GM12878 (cell line): ENCODE results near the gene ARMC2. TPM values are rescaled to one million over a fixed set of nuclear protein-coding genes. Genes with fewer than 3 reads are reported as not detected.

Experiments
- ATAC-seq: fragments of 200-7000 bp; cut with Tn5 transposase; 3 replicates; pipeline ENCODE4 v1.9.1; 2020; ENCODE audit warnings: mild to moderate bottlenecking, moderate library complexity
- BruUV-seq: library from RNA; stranded (reverse); fragments of 400-500 nt; replicated peaks from 2 replicates; lab custom pipeline; 2021; lab: Mats Ljungman, UMichigan
- CTCF ChIA-PET: fragments of 300-600 bp; sonication (Branson Sonifier 250); formaldehyde crosslinking; extraction: SDS; loops from one replicate; lab custom pipeline; 2021; ENCODE audit warnings: inconsistent platforms; lab: Yijun Ruan, JAX
- POLR2A ChIA-PET: fragments of 350-600 bp; formaldehyde crosslinking; extraction: SDS; loops from one replicate; lab custom pipeline; 2021; ENCODE audit warnings: inconsistent platforms; lab: Charles Lee
- RAD21 ChIA-PET: fragments of 300-600 bp; sonication (Branson Sonifier 250); formaldehyde crosslinking; loops from one replicate; lab custom pipeline; 2023; ENCODE audit warnings: antibody characterized with exemption; ENCODE audit not compliant: unreplicated experiment; lab: Charles Lee
- SMC1A ChIA-PET: fragments of 300-600 bp; sonication (Branson Sonifier 250); formaldehyde crosslinking; loops from one replicate; lab custom pipeline; 2023; ENCODE audit not compliant: unreplicated experiment, uncharacterized antibody; lab: Charles Lee
- DNase-seq: peaks from one replicate; pipeline ENCODE4 v3.0.0-alpha.2; 2011; ENCODE audit warnings: low read depth, low spot score
- FAIRE-seq: peaks from 3 replicates; lab custom pipeline; 2011; peaks lifted over from hg19 to GRCh38; lab: Jason Lieb, UNC
- H2AFZ ChIP-seq: 2 replicates; pipeline ENCODE4 v1.6.0; 2011; ENCODE audit warnings: low read depth, low read length, control low read depth; ENCODE audit not compliant: control insufficient read depth
- H3K27ac ChIP-seq: 2 replicates; pipeline ENCODE4 v1.5.1; 2011; ENCODE audit warnings: control low read depth; ENCODE audit not compliant: control insufficient read depth, insufficient read depth
- H3K27me3 ChIP-seq, 2 experiments: replicated peaks in 1 of 2; 2 replicates each; pipeline versions ENCODE4 v1.6.0 to v1.6.1; 2011; ENCODE audit warnings: low read length in 1 of 2; ENCODE audit not compliant: control insufficient read depth in 2 of 2, insufficient read depth in 2 of 2
- H3K36me3 ChIP-seq, 2 experiments: 2 replicates each; pipeline ENCODE4 v1.5.1; 2011; ENCODE audit warnings: low read length in 1 of 2; ENCODE audit not compliant: control insufficient read depth in 2 of 2, insufficient read depth in 2 of 2
- H3K4me1 ChIP-seq: 2 replicates; pipeline ENCODE4 v1.6.1; 2011; ENCODE audit warnings: mild to moderate bottlenecking, low read length, moderate library complexity, mixed read lengths; ENCODE audit not compliant: control insufficient read depth, insufficient read depth
- H3K4me2 ChIP-seq: 2 replicates; pipeline ENCODE4 v1.6.0; 2011; ENCODE audit warnings: control low read depth; ENCODE audit not compliant: control insufficient read depth, insufficient read depth
- H3K4me3 ChIP-seq: fragments of 200-600 bp; sonication (generic); 2 replicates; pipeline ENCODE4 v1.5.1; 2016
- H3K79me2 ChIP-seq: 2 replicates; pipeline ENCODE4 v1.6.0; 2011; ENCODE audit warnings: low read length; ENCODE audit not compliant: control insufficient read depth, insufficient read depth
- H3K9ac ChIP-seq: 2 replicates; pipeline ENCODE4 v1.8.0; 2011; ENCODE audit warnings: low read length, control low read depth, mixed read lengths; ENCODE audit not compliant: control insufficient read depth, insufficient read depth
- H3K9me3 ChIP-seq: replicated peaks from 3 replicates; pipeline ENCODE4 v1.5.1; 2011; ENCODE audit warnings: mild to moderate bottlenecking, low read length; ENCODE audit not compliant: control insufficient read depth, insufficient read depth
- H4K20me1 ChIP-seq: 2 replicates; pipeline ENCODE4 v1.6.0; 2011; ENCODE audit not compliant: control insufficient read depth, insufficient read depth
- ATF7 ChIP-seq: fragments of 450-650 bp; IDR thresholded peaks from 2 replicates; pipeline ENCODE4 v1.6.1; 2016; ENCODE audit warnings: low read depth, mild to moderate bottlenecking
- CHD1 ChIP-seq: IDR thresholded peaks from 2 replicates; pipeline ENCODE4 v1.6.1; 2012; ENCODE audit warnings: low read depth, low read length, improper control_type of control experiment
- DPF2 ChIP-seq: fragments of 450-650 bp; IDR thresholded peaks from 2 replicates; pipeline ENCODE4 v1.6.1; 2017; ENCODE audit warnings: mild to moderate bottlenecking
- EED ChIP-seq: sonication (generic); IDR thresholded peaks from 2 replicates; pipeline ENCODE4 v1.6.1; 2016; ENCODE audit warnings: antibody characterized with exemption, low read depth
- GABPA ChIP-seq: IDR thresholded peaks from 2 replicates; pipeline ENCODE4 v1.6.1; 2014; ENCODE audit warnings: antibody characterized with exemption, low read depth, mild to moderate bottlenecking, inconsistent platforms
- IRF4 ChIP-seq: IDR thresholded peaks from 2 replicates; pipeline ENCODE4 v1.6.1; 2011; ENCODE audit warnings: low read depth, low read length
- NFYB ChIP-seq: IDR thresholded peaks from 2 replicates; pipeline ENCODE4 v1.6.1; 2011; ENCODE audit warnings: low read depth, mild to moderate bottlenecking, low read length, improper control_type of control experiment, moderate library complexity; ENCODE audit not compliant: insufficient read depth
- RCOR1 ChIP-seq: conservative IDR thresholded peaks from 2 replicates; pipeline ENCODE4 v1.6.1; 2012; ENCODE audit warnings: low read depth, low read length, improper control_type of control experiment
- RELA ChIP-seq: fragments of 450-650 bp; IDR thresholded peaks from 2 replicates; pipeline ENCODE4 v1.8.0; 2014; ENCODE audit warnings: borderline replicate concordance; ENCODE audit not compliant: partially characterized antibody
- WGBS: methylation state at CpG from one replicate; pipeline ENCODE4 v1.1.6; 2016; ENCODE audit warnings: low lambda C conversion rate; ENCODE audit not compliant: insufficient replicate concordance, insufficient coverage; ENCODE audit errors: missing lambda C conversion rate; 5-methylcytosine and 5-hydroxymethylcytosine counted together
- in situ Hi-C: fragments of 300-500 bp; cut with MboI; formaldehyde crosslinking; loops from 9 replicates; pipeline ENCODE4 v1.14.3; 2018; ENCODE audit warnings: mixed read lengths
- intact Hi-C: fragments of 100-400 bp; cut with micrococcal nuclease; formaldehyde crosslinking; loops from one replicate; pipeline ENCODE4 v1.14.2; 2022; ENCODE audit not compliant: unreplicated experiment
- polyA plus RNA-seq, 11 experiments: library from polyadenylated mRNA; depleted of rRNA in 4 of 11; unstranded in 6 of 11; stranded (reverse) in 5 of 11; fragments of >200 nt; fragmentation: Nextera tagmentation in 4 of 11; fragmentation: Illumina TruSeq in 1 of 11; extraction: Ambion mirVana in 4 of 11; extraction: Trizol in 1 of 11; gene quantifications; 1 replicate in 1 of 11; 2 replicates in 10 of 11; pipeline versions ENCODE4 v1.2.1 to v1.2.3, GENCODE V29; 2011 to 2016; ENCODE audit warnings: inconsistent platforms in 2 of 11, missing spikeins in 2 of 11, low read depth in 1 of 11
- total RNA-seq, 4 experiments: library from RNA; depleted of rRNA in 3 of 4; stranded (reverse); fragments of >200 nt in 3 of 4; fragmentation: Illumina TruSeq in 1 of 4; extraction: Trizol in 1 of 4; gene quantifications; 2 replicates each; pipeline versions ENCODE4 v1.2.1 to v1.2.3, GENCODE V29; 2013 to 2021
- TF ChIP-seq, protein P1 (sequence below): fragments of 150-350 bp; IDR thresholded peaks from 2 replicates; pipeline ENCODE4 v1.6.1; 2014; ENCODE audit warnings: mild to moderate bottlenecking, low read depth, low read length
- TF ChIP-seq, protein P2 (sequence below): fragments of 450-650 bp; formaldehyde crosslinking; IDR thresholded peaks from 2 replicates; pipeline ENCODE4 v1.5.0; 2022; ENCODE audit warnings: mild to moderate bottlenecking, missing genetic modification characterization

Gene ARMC2
- total and polyA plus RNA-seq, 10 of the 15 experiments (the other 5 are each of a cell fraction or from before 2014, with no cell fraction given) = 0.06 to 0.33 (median 0.21) TPM; not detected in 5

DNA sequence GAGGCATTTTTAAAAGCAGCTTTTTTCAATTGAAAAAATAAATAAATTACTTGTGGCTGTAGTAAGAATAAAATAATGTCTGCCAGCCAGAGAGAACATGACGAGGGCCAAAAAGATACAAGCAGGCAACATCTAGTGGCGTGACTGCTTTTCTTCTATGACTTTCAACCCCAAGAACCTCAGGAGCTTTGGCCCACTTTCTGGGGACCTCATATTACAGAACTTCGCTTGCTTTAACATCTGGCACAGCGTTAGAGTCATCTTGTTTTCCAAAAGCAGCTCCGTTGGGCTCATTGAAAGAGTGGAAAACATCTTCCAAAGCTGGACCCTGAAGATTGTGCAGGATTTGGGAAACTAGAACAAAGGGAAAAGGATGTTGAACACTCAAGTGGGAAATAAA is 67.0 kb downstream of the ARMC2 start:
- intact Hi-C loops = no loop called here
- SMC1A ChIA-PET = interaction anchor here (0.8 to 1.4 kb wide), 4 partner anchors 31 to 391 kb away, joined by 3 to 4 read pairs (median 3); no protein-coding TSS in a partner anchor
- TF ChIP-seq EED = no peak
- H3K4me3 ChIP-seq = no peak overlapping the region
- no peak for DNase-seq
- no peak overlapping the region for H3K4me2 ChIP-seq
- H3K9me3 ChIP-seq = no peaks in the 10 kb centered on the region
- in situ Hi-C loops = no loop called here
- WGBS = 42% methylated on average over 5 of the region's 5 CpGs
- no peaks in the 10 kb centered on the region for H3K36me3 ChIP-seq
- no TSS peak for BruUV-seq
- no peak overlapping the region for H3K9ac ChIP-seq
- RAD21 ChIA-PET = no interaction called here
- POLR2A ChIA-PET = no interaction called here
- H3K4me1 ChIP-seq = no peaks in the 10 kb centered on the region
- no peak for ATAC-seq
- no peak overlapping the region for H2AFZ ChIP-seq
- H3K79me2 ChIP-seq = no peaks in the 10 kb centered on the region
- H3K27ac ChIP-seq = no peak overlapping the region
- H3K27me3 ChIP-seq = peaks cover 0 to 2% of the 10 kb centered on the region in 2 experiments; a peak in 3 of 4 replicates
- no peak for FAIRE-seq
- H4K20me1 ChIP-seq = no peaks in the 10 kb centered on the region
- CTCF ChIA-PET = interaction anchor here (1.3 to 7.9 kb wide), 5 partner anchors 10 to 158 kb away, joined by 3 to 73 read pairs (median 7); no protein-coding TSS in a partner anchor

DNA sequence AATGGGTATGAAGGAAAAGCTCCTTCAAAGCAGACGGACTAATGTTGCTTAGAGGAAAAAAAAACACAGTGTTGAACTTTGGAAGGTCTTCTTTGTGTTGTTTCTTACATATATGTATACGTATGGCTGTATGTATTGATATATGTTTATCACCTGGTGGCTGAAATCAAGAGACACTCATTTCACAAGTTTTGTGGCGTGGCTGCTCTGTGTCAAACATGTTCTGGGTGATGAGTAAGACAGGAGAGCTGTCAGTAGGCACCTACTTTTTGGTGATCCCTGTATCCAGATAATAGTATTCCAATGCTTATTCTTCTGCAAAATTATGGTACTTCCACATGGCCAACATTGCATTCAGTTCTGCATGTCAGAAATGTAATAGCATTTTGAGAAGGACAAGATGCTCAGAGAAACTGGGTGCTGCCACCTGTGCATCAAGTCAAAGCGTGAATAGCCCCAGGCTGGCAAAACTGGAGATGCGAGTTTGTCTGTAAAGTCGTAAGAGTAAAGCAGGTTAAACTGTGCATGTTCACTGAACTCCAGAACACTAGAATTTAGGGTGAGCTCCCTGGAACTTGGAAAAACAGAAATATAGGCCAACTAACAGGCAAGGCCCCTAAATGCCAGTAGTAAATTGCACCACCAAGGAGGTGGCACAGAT is 67.9 kb downstream of the ARMC2 start:
- intact Hi-C loops (no loop called here), in situ Hi-C loops (no loop called here)
- Histone ChIP-seq H3K4me3 (no peak overlapping the region), H3K9ac (no peak overlapping the region), H4K20me1 (no peaks in the 10 kb centered on the region; the same call in 1 of the 2 replicates), H3K4me1 (no peaks in the 10 kb centered on the region), H3K9me3 (no peaks in the 10 kb centered on the region), H3K79me2 (no peaks in the 10 kb centered on the region), H3K27me3 (peaks cover 0 to 4% of the 10 kb centered on the region in 2 experiments; a peak in 3 of 4 replicates), H3K27ac (no peak overlapping the region), H3K4me2 (no peak overlapping the region), H3K36me3 (no peaks in the 10 kb centered on the region), H2AFZ (no peak overlapping the region)
- ChIA-PET POLR2A (no interaction called here), CTCF (interaction anchor here (0.9 to 7.9 kb wide), 7 partner anchors 11 to 157 kb away, joined by 3 to 73 read pairs (median 4); no protein-coding TSS in a partner anchor), RAD21 (no interaction called here), SMC1A (interaction anchor here (1.3 to 1.4 kb wide), 3 partner anchors 30 to 391 kb away, joined by 3 to 4 read pairs (median 3); no protein-coding TSS in a partner anchor)
- 54% methylated on average over 6 of the region's 6 CpGs for WGBS
- no TSS peak for BruUV-seq
- no peak for ATAC-seq
- no peak for FAIRE-seq
- DNase-seq = no peak
- TF ChIP-seq ATF7 (no peak), NFYB (no peak), GABPA (no peak), RELA (no peak), CHD1 (no peak), IRF4 (no peak), RCOR1 (no peak), DPF2 (no peak)
- TF ChIP-seq, protein P1, sequence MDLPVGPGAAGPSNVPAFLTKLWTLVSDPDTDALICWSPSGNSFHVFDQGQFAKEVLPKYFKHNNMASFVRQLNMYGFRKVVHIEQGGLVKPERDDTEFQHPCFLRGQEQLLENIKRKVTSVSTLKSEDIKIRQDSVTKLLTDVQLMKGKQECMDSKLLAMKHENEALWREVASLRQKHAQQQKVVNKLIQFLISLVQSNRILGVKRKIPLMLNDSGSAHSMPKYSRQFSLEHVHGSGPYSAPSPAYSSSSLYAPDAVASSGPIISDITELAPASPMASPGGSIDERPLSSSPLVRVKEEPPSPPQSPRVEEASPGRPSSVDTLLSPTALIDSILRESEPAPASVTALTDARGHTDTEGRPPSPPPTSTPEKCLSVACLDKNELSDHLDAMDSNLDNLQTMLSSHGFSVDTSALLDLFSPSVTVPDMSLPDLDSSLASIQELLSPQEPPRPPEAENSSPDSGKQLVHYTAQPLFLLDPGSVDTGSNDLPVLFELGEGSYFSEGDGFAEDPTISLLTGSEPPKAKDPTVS = no peak
- TF ChIP-seq, protein P2, sequence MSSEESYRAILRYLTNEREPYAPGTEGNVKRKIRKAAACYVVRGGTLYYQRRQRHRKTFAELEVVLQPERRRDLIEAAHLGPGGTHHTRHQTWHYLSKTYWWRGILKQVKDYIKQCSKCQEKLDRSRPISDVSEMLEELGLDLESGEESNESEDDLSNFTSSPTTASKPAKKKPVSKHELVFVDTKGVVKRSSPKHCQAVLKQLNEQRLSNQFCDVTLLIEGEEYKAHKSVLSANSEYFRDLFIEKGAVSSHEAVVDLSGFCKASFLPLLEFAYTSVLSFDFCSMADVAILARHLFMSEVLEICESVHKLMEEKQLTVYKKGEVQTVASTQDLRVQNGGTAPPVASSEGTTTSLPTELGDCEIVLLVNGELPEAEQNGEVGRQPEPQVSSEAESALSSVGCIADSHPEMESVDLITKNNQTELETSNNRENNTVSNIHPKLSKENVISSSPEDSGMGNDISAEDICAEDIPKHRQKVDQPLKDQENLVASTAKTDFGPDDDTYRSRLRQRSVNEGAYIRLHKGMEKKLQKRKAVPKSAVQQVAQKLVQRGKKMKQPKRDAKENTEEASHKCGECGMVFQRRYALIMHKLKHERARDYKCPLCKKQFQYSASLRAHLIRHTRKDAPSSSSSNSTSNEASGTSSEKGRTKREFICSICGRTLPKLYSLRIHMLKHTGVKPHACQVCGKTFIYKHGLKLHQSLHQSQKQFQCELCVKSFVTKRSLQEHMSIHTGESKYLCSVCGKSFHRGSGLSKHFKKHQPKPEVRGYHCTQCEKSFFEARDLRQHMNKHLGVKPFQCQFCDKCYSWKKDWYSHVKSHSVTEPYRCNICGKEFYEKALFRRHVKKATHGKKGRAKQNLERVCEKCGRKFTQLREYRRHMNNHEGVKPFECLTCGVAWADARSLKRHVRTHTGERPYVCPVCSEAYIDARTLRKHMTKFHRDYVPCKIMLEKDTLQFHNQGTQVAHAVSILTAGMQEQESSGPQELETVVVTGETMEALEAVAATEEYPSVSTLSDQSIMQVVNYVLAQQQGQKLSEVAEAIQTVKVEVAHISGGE (CRISPR knock-in tag) = no peak
